ENCODE measurements around the gene IL23A. TPM values are rescaled to one million over a fixed set of nuclear protein-coding genes. Genes with fewer than 3 reads are reported as not detected.
A peak's percentile ranks its signal among the peaks of the same experiment; 100 is the strongest.

The IL23A gene
- total and polyA plus RNA-seq, 2 of the 13 experiments (the other 11 are each of a cell fraction or from before 2014, with no cell fraction given), result 0.33 to 0.35 TPM

DNA sequence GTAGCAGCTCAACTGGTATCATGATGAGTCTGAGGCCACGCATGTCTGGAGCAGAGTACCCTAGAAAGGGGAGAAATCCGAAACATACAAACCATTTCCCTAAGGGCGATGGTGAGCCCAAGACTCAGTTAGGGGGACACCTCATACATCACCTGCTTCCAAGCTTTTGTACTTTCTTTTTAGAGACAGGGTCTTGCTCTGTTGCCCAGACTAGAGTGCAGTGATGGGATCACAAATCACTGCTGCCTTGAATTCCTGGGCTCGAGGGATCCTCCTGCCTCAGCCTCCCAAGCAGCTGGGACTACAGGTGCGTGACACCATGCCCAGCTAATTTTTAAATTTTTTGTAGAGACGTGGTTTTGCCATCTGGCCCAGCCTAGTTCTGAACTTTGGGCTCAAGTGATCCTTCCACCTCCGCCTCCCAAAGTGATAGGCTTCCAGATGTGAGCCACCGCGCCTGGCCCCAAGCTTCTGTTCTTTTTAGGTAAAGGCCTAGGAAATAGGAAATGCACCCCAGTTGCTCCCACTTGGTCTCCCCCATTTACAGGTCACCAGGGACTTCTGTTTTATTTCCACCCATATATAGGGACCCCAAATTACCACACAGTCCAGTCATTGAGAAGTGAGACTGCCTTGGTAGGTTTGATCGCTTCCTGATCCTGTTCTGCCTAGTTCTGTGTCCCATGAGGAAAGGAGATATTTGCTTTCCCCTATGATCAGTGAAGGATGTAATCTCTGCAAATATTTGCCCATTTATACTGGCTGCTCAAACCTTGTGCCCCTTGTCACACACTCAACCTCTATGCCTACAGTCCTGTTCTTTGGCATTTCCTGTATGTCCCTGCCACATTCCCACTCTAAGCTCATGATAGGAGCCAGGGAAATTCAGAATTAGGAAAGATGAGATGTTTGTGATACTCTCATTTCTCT lies 23.7 kb downstream of the IL23A start, which contains the start of gene APOF (continued):
- TF ChIP-seq, protein P1, sequence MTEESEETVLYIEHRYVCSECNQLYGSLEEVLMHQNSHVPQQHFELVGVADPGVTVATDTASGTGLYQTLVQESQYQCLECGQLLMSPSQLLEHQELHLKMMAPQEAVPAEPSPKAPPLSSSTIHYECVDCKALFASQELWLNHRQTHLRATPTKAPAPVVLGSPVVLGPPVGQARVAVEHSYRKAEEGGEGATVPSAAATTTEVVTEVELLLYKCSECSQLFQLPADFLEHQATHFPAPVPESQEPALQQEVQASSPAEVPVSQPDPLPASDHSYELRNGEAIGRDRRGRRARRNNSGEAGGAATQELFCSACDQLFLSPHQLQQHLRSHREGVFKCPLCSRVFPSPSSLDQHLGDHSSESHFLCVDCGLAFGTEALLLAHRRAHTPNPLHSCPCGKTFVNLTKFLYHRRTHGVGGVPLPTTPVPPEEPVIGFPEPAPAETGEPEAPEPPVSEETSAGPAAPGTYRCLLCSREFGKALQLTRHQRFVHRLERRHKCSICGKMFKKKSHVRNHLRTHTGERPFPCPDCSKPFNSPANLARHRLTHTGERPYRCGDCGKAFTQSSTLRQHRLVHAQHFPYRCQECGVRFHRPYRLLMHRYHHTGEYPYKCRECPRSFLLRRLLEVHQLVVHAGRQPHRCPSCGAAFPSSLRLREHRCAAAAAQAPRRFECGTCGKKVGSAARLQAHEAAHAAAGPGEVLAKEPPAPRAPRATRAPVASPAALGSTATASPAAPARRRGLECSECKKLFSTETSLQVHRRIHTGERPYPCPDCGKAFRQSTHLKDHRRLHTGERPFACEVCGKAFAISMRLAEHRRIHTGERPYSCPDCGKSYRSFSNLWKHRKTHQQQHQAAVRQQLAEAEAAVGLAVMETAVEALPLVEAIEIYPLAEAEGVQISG (CRISPR knock-in tag; IDR thresholded peaks at IDR 0.05), result no peak
- TF ChIP-seq ZNF776 (CRISPR knock-in tag; IDR thresholded peaks at IDR 0.05) (no peak), PAX8 (CRISPR knock-in tag; IDR thresholded peaks at IDR 0.05; ENCODE audit: borderline replicate concordance) (no peak), ZFP36L2 (CRISPR knock-in tag; IDR thresholded peaks at IDR 0.05) (no peak), SP2 (CRISPR knock-in tag; IDR thresholded peaks at IDR 0.05) (no peak), XBP1 (CRISPR knock-in tag; IDR thresholded peaks at IDR 0.05) (no peak), SETDB1 (CRISPR knock-in tag; IDR thresholded peaks at IDR 0.05; ENCODE audit: borderline replicate concordance) (no peak), ZNF792 (CRISPR knock-in tag; IDR thresholded peaks at IDR 0.05) (peak; percentile 30; the same call in 1 of the 2 replicates), YEATS4 (CRISPR knock-in tag; IDR thresholded peaks at IDR 0.05; ENCODE audit: borderline replicate concordance) (peak; percentile 44; the same call in 1 of the 2 replicates), TARDBP (CRISPR knock-in tag; IDR thresholded peaks at IDR 0.05) (peak; percentile 56; the same call in 1 of the 2 replicates), BRCA1 (CRISPR knock-in tag; IDR thresholded peaks at IDR 0.05) (no peak), SMAD3 (CRISPR knock-in tag; IDR thresholded peaks at IDR 0.05) (no peak), NBN (conservative IDR thresholded peaks at IDR 0.05) (no peak), ZNF558 (CRISPR knock-in tag; IDR thresholded peaks at IDR 0.05; ENCODE audit: borderline replicate concordance) (no peak), TMF1 (CRISPR knock-in tag; IDR thresholded peaks at IDR 0.05; ENCODE audit: low read depth) (no peak), PRMT3 (CRISPR knock-in tag; IDR thresholded peaks at IDR 0.05; ENCODE audit: borderline replicate concordance, low read depth) (no peak), ZNF629 (CRISPR knock-in tag; conservative IDR thresholded peaks at IDR 0.05) (no peak), ZNF569 (CRISPR knock-in tag; IDR thresholded peaks at IDR 0.05; ENCODE audit: borderline replicate concordance) (no peak), JUN (CRISPR knock-in tag; IDR thresholded peaks at IDR 0.05) (no peak), MZF1 (CRISPR knock-in tag; IDR thresholded peaks at IDR 0.05; ENCODE audit: borderline replicate concordance) (no peak), NFKBIZ (CRISPR knock-in tag; IDR thresholded peaks at IDR 0.05) (no peak)
- TF ChIP-seq, protein P2, sequence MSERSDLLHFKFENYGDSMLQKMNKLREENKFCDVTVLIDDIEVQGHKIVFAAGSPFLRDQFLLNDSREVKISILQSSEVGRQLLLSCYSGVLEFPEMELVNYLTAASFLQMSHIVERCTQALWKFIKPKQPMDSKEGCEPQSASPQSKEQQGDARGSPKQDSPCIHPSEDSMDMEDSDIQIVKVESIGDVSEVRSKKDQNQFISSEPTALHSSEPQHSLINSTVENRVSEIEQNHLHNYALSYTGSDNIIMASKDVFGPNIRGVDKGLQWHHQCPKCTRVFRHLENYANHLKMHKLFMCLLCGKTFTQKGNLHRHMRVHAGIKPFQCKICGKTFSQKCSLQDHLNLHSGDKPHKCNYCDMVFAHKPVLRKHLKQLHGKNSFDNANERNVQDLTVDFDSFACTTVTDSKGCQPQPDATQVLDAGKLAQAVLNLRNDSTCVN (CRISPR knock-in tag; IDR thresholded peaks at IDR 0.05; ENCODE audit: borderline replicate concordance), result no peak
- TF ChIP-seq, protein P3, sequence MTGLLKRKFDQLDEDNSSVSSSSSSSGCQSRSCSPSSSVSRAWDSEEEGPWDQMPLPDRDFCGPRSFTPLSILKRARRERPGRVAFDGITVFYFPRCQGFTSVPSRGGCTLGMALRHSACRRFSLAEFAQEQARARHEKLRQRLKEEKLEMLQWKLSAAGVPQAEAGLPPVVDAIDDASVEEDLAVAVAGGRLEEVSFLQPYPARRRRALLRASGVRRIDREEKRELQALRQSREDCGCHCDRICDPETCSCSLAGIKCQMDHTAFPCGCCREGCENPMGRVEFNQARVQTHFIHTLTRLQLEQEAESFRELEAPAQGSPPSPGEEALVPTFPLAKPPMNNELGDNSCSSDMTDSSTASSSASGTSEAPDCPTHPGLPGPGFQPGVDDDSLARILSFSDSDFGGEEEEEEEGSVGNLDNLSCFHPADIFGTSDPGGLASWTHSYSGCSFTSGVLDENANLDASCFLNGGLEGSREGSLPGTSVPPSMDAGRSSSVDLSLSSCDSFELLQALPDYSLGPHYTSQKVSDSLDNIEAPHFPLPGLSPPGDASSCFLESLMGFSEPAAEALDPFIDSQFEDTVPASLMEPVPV (CRISPR knock-in tag; IDR thresholded peaks at IDR 0.05), result 0 out of 2 replicates have a peak, but pooled peaks have one; percentile 63
- TF ChIP-seq, protein P4, sequence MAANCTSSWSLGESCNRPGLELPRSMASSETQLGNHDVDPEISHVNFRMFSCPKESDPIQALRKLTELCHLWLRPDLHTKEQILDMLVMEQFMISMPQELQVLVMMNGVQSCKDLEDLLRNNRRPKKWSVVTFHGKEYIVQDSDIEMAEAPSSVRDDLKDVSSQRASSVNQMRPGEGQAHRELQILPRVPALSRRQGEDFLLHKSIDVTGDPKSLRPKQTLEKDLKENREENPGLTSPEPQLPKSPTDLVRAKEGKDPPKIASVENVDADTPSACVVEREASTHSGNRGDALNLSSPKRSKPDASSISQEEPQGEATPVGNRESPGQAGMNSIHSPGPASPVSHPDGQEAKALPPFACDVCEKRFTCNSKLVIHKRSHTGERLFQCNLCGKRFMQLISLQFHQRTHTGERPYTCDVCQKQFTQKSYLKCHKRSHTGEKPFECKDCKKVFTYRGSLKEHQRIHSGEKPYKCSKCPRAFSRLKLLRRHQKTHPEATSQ (CRISPR knock-in tag; IDR thresholded peaks at IDR 0.05; ENCODE audit: borderline replicate concordance), result no peak

Measured in HepG2 (cell line).